A549 treated with Mapracorat at 1 μM for 4 hours (cell line): ENCODE results near the gene HPF1. TPM values are rescaled to one million over a fixed set of nuclear protein-coding genes. Genes with fewer than 3 reads are reported as not detected.

Experiments
- total RNA-seq: library from RNA; stranded (reverse); fragments of 200-300 nt; extraction: Qiagen RNA extraction; gene quantifications from 5 replicates; pipeline ENCODE4 v1.2.3, GENCODE V29; 2022

HPF1 gene
- total RNA-seq = 14.1 to 23.3 TPM (median 14.9 TPM) in 5 replicates

DNA sequence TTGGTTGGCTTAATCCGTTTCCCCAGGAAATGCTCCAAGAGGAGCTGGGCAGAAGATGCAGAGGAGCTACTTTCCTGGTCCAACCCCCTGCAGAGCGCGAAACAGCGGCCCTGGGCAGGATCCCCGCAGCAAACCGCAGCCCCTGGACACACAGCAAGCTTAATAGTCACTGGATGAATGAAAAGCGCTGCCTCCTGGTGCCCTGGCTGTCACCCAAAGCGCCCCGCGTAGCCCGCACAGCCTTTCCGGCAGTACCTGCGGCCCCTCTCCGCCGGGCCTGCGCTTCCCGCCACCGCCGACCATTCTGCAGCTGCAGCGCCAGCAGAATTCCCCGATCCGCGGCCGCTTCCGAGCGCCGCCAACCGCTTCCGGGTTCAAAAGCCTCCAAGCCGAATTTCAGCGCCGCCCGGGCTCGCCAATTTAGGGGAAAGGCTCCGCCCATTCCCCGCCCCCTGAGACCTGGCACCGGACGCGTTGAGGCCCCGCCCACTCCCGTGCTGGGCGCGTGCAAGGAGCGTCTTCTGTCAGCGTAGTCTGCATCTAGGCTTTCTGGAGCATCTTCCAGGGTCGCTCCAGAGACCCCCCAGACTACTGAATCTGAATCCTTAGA lies at the start of gene HPF1:
Gene HPF1 (minus strand): TSS at position 370 of the 610 bp plus-strand sequence. CDS start 67 bp downstream, at position 303.

Other genes with a start within 250 kb of the HPF1 start
- gene NEK1, start 145.4 kb downstream of the HPF1 start, total RNA-seq = 2.5 to 3.2 TPM (median 2.6 TPM) in 5 replicates
- gene CLCN3, start 137.4 kb downstream of the HPF1 start, total RNA-seq = 13.9 to 17.9 TPM (median 16.6 TPM) in 5 replicates